GM19025 (cell line): ENCODE results near the gene GOPC.
"Not testable (repeated sequence)": the region's sequence is repeated elsewhere in the genome, so short reads cannot be mapped to it uniquely, and the experiment has no call there.

Experiments
- ATAC-seq: cut with Tn5 transposase; IDR thresholded peaks from one replicate; pipeline ENCODE4 v1.9.1; 2021; ENCODE audit warnings: mild to moderate bottlenecking, low read depth, moderate library complexity; ENCODE audit not compliant: unreplicated experiment

Gene GOPC

DNA sequence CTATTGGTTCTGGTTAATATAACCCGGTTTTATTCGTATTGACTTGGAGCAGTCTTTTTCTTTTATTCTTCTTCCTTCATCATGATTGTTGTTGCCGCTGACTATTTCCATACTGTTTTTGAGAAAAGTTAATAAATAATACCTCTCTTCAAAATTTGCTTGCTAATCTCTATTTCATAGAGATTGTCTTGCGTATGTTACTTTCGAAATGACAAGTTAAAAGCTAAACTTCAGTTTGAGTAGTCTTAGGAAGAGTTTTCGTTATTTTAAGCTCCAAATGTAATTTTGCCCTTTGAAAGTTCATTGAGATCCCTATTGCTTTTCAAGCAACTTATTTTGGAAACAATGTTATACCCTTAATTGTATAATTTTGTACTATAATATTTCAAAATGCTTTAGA, 83.4 kb downstream of the GOPC start:
- ATAC-seq = no peak

DNA sequence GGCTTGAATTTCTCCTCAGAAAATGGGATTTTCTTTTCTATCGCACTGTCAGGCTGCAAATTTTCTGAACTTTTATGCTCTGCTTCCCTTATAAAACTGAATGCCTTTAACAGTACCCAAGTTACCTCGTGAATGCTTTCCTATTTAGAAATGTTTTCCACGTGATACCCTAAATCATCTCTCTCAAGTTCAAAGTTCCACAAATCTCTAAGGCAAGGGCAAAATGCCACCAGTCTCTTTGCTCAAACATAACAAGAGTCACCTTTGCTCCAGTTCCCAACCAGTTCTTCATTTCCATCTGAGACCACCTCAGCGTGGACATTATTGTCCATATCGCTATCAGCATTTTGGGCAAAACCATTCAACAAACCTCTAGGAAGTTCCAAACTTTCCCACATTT, 84.3 kb downstream of the GOPC start:
- ATAC-seq = not testable (repeated sequence)

DNA sequence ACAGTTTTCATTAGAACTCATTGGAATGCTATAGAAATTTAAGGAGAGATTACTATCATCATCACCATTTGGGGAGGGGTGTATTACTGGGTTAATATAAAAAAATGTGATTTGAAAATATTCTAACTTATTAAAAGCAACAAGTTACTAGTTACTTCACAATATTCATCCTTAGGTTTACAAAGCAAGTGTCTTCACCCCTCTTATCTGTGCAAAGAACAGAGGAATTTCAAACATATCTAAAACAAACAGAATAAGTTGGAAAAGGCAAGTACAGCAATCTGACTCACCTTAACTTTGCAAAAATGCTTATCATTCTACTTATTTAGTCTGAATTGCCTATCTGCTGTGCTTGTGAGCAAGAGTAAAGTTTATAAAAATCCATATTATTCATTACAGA, 87.0 kb downstream of the GOPC start:
- no peak for ATAC-seq

DNA sequence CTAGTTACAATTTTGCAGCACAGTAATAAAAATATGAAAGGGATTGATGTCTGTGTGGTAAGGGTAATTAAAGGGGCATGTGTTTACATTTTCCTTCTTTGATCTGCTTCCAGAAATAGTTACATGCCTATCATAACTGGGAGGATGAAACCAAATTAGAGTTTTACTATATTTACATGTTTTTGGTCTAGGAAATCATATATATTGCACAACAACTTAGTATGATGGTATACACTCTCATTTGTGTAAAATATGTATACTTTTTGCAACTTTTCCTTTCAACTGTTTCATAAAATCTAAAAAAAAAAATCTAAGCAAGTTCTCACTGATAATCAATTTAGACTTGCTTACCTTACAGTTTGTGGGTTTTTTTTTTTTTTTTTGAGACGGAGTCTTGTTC, 87.7 kb downstream of the GOPC start:
- ATAC-seq = no peak

DNA sequence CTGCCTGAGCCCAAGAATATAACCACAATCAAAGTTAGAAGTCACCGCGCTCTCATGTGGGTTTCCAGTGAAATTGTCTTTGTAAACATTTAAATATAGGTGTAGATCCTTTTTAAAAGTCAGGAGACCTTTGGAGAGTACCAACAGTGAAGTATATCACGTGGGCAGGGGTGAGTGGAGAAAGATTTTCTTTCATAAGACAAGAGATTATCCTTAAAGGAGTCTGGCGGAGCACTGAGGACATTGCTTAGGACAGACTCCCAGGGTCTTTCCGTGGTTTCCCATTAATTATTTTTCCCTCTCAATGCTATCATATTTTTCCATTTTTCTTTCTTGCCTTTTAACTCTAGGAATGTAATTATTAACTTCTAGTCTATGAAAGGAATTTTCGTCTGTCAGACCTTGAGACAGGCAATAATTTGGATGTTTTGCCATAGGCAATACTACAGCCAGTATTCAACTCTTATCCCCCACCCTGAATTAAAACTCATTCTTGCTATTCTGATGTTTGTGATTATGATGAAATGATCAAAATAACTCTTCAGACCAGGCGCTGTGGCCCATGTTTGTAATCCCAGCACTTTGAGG, 88.4 kb downstream of the GOPC start:
- no peak for ATAC-seq

DNA sequence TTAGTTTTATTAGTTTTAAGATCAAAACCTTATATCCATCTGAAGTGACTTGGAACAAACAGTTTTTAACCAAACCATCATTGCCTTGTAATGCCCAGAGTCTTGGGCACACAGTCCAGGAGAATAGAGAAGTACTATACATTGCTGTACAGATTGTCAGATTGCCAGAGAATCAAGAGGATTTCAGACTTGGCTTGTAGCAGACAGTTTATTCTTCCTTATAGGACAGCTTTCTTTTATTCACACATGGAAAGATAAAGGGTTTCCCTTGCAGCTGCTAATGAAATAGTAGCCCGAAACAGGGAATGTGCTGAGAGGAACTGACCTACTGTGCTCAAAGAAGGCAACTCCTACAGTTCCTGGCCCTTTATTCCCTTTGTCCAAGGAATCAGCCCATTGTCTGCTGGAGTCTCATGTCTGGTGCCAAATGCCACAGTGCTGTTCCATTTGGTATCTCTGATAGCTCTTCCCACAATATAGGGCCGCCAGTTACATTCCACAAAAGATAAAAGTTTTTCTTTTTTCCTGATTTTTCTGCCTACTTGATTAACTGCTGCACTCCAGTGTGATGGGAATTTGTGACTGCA, 89.2 kb downstream of the GOPC start:
- ATAC-seq = no peak

DNA sequence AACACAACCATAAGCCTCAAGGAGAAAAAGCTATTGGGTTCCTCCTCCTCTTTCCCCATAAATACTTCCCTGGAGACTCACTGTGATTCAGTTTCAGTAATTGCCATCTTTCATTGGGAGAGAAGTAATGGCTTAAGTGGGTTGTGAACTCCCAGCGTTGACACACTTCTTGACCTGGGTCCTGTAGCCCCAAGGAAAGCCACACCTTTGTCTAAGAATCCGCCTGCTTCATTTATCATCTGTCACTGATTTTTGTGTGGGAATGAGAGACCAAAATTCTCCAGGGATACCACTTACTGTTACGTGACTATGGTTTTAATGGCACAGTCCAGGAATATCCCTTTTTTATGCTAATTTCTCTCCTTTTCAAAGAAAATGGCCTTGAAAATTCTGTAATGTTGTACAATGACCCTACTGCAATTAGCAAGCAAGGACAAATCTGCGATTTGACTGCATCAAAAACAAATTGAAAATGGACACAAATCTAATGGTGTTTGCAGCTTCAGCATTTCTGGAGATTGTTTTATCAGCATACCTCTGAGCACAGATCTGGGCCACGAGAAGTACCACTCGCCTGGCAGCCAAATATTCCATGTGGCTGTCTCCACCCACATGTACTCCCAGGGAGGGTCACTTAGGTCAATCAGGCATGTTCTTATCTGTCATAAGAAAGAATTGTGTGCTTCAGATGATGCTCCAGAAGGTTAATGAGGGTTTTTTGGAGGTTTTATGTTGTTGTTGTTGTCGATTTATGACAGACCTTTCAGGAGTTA, 90.1 kb downstream of the GOPC start:
- ATAC-seq = no peak
